Suppressor macrophage (primary cell): ENCODE results near the gene CAPN10.
"Not testable (repeated sequence)": the region's sequence is repeated elsewhere in the genome, so short reads cannot be mapped to it uniquely, and the experiment has no call there.

ENCODE experiments used
- DNase-seq, 4 experiments: peaks; one replicate each; pipeline ENCODE4 v3.0.0-alpha.2; 2020 to 2022

Gene CAPN10

DNA sequence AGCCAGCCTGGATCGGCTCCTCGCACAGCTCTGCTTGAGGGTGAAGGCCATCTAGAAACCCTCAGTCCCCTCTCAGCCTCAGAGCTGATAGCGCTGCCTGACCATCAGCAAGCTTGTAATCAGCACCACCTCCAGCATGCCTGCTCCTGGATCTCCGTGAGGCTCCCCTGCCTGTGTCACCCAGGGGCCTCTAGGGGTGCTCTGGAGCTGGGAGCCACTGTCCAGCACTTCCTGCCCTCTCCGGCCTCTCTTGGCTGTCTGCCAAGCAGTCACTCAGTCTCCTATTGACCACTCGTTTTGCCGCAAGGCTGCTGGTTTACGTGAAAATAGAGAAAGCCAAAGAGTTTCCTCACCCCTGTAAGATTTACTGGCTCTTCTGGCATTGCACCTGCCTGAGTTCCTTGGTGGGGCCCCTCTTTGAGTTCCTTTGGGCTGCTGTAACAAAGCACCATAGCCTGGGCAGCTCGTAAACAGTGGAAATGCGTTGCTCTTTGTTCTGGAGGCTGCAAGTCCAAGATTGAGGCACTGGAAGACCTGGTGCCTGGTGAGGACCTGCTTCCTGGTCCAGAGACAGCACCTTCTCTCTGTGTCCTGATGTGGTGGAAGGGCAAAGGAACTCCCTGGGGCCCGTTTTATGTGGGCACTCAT, 17.9 kb downstream of the CAPN10 start:
- peak; percentile 86 to 93 (median 90) for DNase-seq

DNA sequence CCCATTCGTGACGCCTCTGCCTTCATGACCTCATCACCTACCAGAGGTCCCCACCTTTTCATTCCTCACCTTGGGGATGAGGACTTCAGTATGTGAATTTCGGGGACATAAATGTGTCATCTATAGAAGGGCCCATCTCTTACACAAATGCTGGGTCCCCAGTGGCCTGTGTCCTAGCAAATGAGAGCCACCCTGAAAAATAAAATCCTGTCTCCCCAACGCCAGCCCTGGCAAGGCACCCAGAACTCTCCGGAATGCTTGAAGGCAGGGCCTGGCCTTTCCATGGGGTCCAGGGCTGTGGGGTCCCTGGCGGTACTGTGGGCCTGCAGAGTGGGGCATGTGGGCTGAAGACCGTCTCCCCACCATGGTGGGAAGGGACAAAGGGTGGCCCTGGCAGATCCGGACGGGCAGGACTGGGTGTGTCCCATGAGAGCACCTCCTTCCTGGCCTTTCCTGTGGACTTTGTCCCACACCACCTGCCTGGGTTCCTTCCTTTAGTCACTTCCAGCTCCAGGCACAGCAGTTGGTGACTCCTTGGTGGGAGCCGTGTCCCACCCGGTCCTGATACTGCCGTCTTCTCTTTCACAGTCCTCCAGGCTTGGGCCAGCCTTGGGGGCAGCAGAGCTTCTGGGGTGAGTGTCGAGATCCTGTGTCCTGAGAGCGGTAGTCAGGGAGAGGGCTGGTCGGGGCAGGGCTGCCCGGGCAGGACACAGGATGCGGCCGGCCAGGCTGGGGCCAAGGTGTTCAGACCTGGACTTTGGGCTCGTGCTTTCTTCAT, 18.6 kb downstream of the CAPN10 start:
- DNase-seq, result no peak

DNA sequence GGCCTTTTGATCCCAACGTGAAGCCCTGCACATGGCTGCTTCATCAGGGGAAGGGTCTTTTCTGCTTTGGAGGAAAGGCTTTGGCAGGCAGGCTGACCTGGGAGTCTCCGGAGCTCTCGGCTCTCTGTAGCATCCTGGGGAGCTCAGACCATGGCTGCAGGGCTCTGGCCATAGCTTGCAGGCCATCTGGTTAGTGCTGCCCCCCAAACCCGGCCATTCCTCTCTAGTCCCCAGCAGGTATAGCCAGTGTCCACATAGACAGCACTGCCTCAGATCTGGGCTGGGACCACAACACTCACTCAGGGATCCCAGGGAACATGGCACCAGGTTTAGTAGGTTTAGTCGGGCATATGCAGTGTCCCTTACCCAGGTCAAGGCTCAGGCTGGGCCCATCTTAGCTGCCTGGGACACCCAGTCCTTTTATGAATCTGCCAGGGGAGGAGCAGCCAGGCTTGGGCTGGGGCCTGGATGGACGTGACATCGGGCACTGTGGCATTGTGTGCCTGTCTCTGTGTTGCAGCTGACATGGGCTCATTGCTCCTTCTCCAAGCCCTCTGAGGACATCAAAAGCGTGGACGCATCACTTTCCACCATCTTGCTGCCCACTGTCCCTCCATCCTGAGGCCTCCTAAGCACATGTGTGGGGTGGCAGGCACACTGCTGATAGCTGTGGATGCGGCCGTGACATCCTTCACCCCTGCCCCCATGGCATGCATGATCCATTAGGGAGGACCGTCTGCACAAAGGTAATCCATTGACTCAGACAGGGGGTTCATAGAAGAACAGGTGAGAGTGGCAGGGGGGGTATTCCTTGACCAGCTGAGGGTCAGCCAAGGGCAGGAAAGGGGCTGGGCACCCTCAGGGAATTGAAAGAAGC, 19.6 kb downstream of the CAPN10 start:
- DNase-seq, result no peak

GRCh38 chr2:240611601-240612210, 25.2 kb downstream of the CAPN10 start:
- DNase-seq, result peak; percentile 61 to 79 (median 73)

GRCh38 chr2:240613781-240614180, 27.2 kb downstream of the CAPN10 start:
- no peak for DNase-seq

GRCh38 chr2:240614391-240614790, 27.9 kb downstream of the CAPN10 start:
- no peak for DNase-seq

- DNase-seq, result peak in 1 of 4 experiments; percentile 22
Observed at GRCh38 chr2:240615396-240615795, 28.9 kb downstream of the CAPN10 start.

- DNase-seq, result no peak
Observed at GRCh38 chr2:240615820-240616547, 29.4 kb downstream of the CAPN10 start.

DNA sequence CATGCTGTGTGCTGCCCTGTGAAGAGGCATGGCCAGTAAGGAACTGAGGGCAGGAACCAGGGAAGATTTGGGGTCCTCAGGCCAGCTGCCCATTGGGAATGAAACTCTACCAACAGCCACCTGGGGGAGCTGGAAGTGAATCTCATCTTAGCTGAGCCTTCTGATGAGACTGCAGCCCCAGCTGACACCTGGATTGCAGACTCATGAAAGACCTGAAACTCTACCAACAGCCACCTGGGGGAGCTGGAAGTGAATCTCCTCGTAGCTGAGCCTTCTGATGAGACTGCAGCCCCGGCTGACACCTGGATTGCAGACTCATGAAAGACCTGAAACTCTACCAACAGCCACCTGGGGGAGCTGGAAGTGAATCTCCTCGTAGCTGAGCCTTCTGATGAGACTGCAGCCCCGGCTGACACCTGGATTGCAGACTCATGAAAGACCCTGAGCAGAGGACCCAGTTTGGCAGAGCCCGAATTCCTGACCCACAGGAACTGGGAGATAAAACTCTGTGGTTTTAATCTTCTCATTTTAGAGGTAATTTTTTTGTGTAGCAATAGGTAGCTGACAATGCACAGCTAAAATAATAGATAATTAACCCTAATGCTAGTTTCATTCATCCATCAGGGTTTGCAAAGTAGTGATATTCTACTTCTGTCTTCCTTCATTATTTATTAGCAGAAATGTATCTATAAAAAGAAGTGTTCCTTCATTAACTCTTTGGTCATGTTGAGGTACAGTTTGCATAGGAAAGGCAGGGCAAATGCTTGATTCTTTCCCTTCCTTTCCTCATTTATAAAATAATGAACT, 30.5 kb downstream of the CAPN10 start:
- not testable (repeated sequence) for DNase-seq

- no peak for DNase-seq
Observed at GRCh38 chr2:240618776-240619175, 32.2 kb downstream of the CAPN10 start.

- peak; percentile 33 to 72 (median 59) for DNase-seq
Observed at GRCh38 chr2:240619506-240620148, 33.1 kb downstream of the CAPN10 start.

DNA sequence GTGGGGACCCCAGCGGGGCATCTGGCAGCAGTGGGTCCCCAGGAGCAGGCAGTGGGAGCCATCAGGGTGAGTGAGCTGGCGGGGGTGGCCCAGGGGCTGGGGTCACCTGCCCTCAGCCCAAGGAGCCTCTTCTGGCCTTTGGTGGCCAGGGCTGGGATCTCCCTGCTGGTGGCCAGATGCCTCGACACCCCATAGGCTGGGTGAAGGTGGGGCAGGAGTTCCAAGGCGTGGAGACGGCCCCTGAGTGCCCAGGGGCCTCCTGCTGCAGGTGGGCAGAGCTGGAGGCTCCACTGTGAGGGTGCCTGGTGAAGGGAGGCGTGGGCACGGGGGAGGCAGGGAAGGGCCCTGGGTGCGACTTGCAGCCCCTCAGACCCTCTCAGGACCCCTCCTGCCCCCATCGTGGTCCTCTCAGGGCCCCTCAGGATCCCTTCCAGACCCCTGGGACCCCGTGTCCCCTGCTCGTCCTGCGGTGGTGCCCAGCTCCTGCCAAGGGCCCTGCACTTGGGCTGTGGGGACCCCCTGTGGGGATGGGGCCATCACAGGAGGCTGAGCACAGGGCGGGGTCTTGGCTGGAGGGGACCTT, 33.7 kb downstream of the CAPN10 start:
- no peak for DNase-seq

DNA sequence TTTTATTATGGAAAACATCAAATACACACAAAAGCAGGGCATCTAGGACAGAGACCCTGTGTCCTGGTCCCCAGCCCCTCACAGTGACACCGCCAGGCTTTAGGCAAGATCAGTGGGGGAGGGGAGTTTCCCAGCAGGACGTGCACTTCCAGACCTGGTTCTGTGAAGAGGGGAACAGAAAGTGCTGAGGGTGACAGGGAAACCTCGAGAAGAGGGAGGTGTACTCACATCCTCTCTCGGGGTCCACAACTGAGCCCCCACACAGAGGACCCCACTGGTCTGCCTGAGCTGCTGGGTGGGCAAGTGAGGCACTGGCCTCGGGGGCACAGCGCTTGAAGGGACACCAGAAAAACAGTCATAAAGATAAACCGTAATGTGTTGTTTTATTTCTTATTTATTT, 34.3 kb downstream of the CAPN10 start:
- peak in 3 of 4 experiments; percentile 38 to 55 (median 48) for DNase-seq

GRCh38 chr2:240622060-240622411, 35.5 kb downstream of the CAPN10 start:
- peak in 1 of 4 experiments; percentile 2 for DNase-seq

GRCh38 chr2:240622531-240623235, 36.1 kb downstream of the CAPN10 start:
- peak in 3 of 4 experiments; percentile 36 to 67 (median 59) for DNase-seq

DNA sequence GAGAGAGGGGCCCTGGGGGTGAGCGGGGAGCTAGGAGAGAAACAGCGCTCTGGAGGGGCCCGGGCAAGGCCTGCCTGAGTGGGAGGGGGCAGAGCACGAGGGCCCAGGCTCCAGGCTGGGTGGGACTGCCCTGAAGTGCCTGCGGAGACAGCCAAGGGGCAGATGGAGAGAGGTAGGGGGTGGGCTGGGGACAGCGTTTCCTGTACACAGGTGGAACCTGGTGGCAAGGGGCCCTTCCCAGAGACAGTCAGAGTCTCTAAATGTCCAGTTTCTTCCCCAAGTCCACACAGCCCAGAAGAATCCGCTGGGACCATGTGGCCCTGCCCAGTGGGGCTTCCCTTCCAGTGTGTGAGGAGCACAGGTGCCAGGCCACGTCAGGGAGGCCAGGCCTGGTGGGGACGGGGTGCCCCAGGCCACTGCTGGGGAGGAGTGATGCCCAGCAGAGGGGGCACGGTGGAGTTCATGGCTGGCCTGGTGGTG, 37.0 kb downstream of the CAPN10 start:
- peak in 1 of 4 experiments; percentile 4 for DNase-seq

DNA sequence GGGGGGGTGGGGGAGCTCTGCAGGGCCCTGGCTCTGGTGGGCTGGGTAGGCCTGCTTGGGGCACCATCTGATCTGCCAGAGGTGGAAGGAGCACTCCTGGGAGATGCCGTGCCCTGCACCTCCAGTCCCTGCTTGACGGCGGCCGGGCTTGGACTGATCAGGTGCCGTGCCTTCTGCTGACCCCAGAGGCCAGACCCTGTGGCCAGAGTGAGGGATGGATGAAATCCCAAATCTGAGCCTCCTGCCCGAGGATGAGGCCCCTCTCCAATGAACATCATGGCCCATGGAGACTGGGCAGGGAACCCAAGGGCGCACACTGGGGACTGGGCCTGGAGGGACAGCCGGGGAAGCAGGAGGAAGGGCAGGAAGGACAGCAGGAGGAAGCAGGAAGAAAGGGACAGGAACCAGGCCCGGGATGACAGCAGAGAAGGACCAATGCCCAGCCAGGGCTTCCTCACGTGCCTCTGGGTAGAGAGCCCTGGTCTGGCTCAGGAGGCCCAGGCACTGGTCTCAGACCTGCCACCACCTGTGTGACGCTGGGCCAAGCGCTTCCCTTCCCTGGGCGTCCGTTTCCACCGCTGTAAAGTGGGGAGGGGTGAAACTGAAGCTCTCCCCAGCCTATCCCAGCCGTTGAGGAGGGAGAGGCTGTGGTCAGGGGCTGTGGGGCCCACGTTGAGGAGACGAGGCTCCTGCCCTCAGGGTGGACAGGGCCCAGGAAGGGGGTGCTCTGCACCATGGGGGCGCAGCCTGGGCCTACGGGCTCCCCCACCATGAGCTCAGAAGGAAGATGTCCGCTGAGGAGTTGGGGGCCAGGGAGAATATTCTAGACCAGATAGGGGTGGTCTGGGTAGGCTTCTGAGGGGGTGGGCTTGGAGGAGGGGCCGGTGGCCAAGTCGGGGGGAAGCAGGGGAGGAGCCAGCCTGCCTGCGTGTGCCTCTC, 37.7 kb downstream of the CAPN10 start:
- peak; percentile 48 to 63 (median 56) for DNase-seq
